ENCODE measurements around the gene SNIP1. TPM values are rescaled to one million over a fixed set of nuclear protein-coding genes. Genes with fewer than 3 reads are reported as not detected.

Gene SNIP1
- total and polyA plus RNA-seq, 12 donors: 4.0 to 22.4 (median 14.1) TPM

- TF ChIP-seq, protein P1, sequence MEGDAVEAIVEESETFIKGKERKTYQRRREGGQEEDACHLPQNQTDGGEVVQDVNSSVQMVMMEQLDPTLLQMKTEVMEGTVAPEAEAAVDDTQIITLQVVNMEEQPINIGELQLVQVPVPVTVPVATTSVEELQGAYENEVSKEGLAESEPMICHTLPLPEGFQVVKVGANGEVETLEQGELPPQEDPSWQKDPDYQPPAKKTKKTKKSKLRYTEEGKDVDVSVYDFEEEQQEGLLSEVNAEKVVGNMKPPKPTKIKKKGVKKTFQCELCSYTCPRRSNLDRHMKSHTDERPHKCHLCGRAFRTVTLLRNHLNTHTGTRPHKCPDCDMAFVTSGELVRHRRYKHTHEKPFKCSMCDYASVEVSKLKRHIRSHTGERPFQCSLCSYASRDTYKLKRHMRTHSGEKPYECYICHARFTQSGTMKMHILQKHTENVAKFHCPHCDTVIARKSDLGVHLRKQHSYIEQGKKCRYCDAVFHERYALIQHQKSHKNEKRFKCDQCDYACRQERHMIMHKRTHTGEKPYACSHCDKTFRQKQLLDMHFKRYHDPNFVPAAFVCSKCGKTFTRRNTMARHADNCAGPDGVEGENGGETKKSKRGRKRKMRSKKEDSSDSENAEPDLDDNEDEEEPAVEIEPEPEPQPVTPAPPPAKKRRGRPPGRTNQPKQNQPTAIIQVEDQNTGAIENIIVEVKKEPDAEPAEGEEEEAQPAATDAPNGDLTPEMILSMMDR (IDR thresholded peaks at IDR 0.05): no peak
- TF ChIP-seq POLR2A (IDR thresholded peaks at IDR 0.05): no peak
- H3K9me3 ChIP-seq (replicated peaks in 1 of 3): no peaks in the 10 kb centered on the region
- no peak overlapping the region for H3K4me3 ChIP-seq
- WGBS, 4 donors: 82 to 96% (median 89%) methylated on average over 2 of the region's 2 CpGs
- DNase-seq: no peak
- no peak overlapping the region for H3K27ac ChIP-seq
- intact Hi-C loops (cut with DNase I): no loop called here
- H3K36me3 ChIP-seq (replicated peaks in 1 of 2): peaks cover 0 to 54% of the 10 kb centered on the region in 2 donors
- H3K4me1 ChIP-seq (replicated peaks in 1 of 2): no peaks in the 10 kb centered on the region
- no peaks in the 10 kb centered on the region for H3K27me3 ChIP-seq
These were observed 60.6 kb downstream of the SNIP1 start for GRCh38 chr1:37493336-37494098.

- 79 to 90% (median 85%) methylated on average over 5 of the region's 5 CpGs for WGBS, 4 donors
- no peaks in the 10 kb centered on the region for H3K9me3 ChIP-seq (replicated peaks in 1 of 3)
- TF ChIP-seq POLR2A (IDR thresholded peaks at IDR 0.05): no peak
- TF ChIP-seq, protein P1 (IDR thresholded peaks at IDR 0.05): peak in 1 of 6 experiments; percentile 0
- no peak overlapping the region for H3K4me3 ChIP-seq
- peaks cover 0 to 41% of the 10 kb centered on the region in 2 donors for H3K36me3 ChIP-seq (replicated peaks in 1 of 2)
- intact Hi-C loops (cut with DNase I): loop anchor here (2.0 kb wide), 1 partner anchor 33 kb away; no protein-coding TSS in a partner anchor
- H3K4me1 ChIP-seq (replicated peaks in 1 of 2): peaks cover 38 to 52% of the 10 kb centered on the region in 2 donors
- peak overlapping the region in 3 of 5 donors; percentile 68 to 98 (median 95) for H3K27ac ChIP-seq
- DNase-seq: no peak
- H3K27me3 ChIP-seq: no peaks in the 10 kb centered on the region
These were observed 66.5 kb downstream of the SNIP1 start for GRCh38 chr1:37487619-37487984.

- TF ChIP-seq POLR2A (IDR thresholded peaks at IDR 0.05): no peak
- TF ChIP-seq, protein P1 (IDR thresholded peaks at IDR 0.05): peak; percentile 97 to 99 (median 98)
- H3K4me3 ChIP-seq: no peak overlapping the region
- WGBS, 4 donors: 22 to 25% (median 23%) methylated on average over 7 to 10 of the region's 10 CpGs
- no peaks in the 10 kb centered on the region for H3K9me3 ChIP-seq (replicated peaks in 1 of 3)
- H3K4me1 ChIP-seq (replicated peaks in 1 of 2): peaks cover 38 to 55% of the 10 kb centered on the region in 2 donors
- intact Hi-C loops (cut with DNase I): loop anchor here (2.0 kb wide), 1 partner anchor 32 kb away; no protein-coding TSS in a partner anchor
- DNase-seq: peak; percentile 77 to 91 (median 84)
- H3K27ac ChIP-seq: peak overlapping the region; percentile 28 to 98 (median 68)
- peaks cover 0 to 45% of the 10 kb centered on the region in 2 donors for H3K36me3 ChIP-seq (replicated peaks in 1 of 2)
- H3K27me3 ChIP-seq: no peaks in the 10 kb centered on the region
These were observed 67.1 kb downstream of the SNIP1 start for GRCh38 chr1:37486680-37487618.
